ENCODE measurements around the gene TNRC18. TPM values are rescaled to one million over a fixed set of nuclear protein-coding genes. Genes with fewer than 3 reads are reported as not detected.

The TNRC18 gene
- total RNA-seq, 2 donors from 2014 or later = 84.0 to 90.9 TPM

- H3K27me3 ChIP-seq = no peaks in the 10 kb centered on the region
- H3K9me3 ChIP-seq = no peaks in the 10 kb centered on the region
- DNase-seq = peak; percentile 36
- H3K4me3 ChIP-seq = no peak overlapping the region
- H3K4me1 ChIP-seq = peaks cover 15% of the 10 kb centered on the region
- no peaks in the 10 kb centered on the region for H3K36me3 ChIP-seq
- intact Hi-C loops (cut with DNase I) = no loop called here
- H3K9ac ChIP-seq (ENCODE audit: low read depth in 2 of 2, low read length in 2 of 2) = peak overlapping the region in 1 of 2 donors; percentile 96
- no peak for TF ChIP-seq CTCF (IDR thresholded peaks at IDR 0.05)
- peak overlapping the region; percentile 96 for H3K27ac ChIP-seq
These were observed 6.2 kb downstream of the TNRC18 start for GRCh38 chr7:5417106-5418071.

- intact Hi-C loops (cut with DNase I) = no loop called here
- no peak overlapping the region for H3K9ac ChIP-seq (ENCODE audit: low read depth in 2 of 2, low read length in 2 of 2)
- peaks cover 15% of the 10 kb centered on the region for H3K4me1 ChIP-seq
- no peak for TF ChIP-seq CTCF (IDR thresholded peaks at IDR 0.05)
- DNase-seq = no peak
- H3K9me3 ChIP-seq = no peaks in the 10 kb centered on the region
- no peak overlapping the region for H3K27ac ChIP-seq
- no peaks in the 10 kb centered on the region for H3K27me3 ChIP-seq
- H3K4me3 ChIP-seq = no peak overlapping the region
- no peaks in the 10 kb centered on the region for H3K36me3 ChIP-seq
These were observed 8.7 kb downstream of the TNRC18 start for GRCh38 chr7:5414916-5415315.

- TF ChIP-seq CTCF (IDR thresholded peaks at IDR 0.05) = no peak
- H3K4me1 ChIP-seq = peaks cover 15% of the 10 kb centered on the region
- no peak overlapping the region for H3K4me3 ChIP-seq
- H3K9me3 ChIP-seq = no peaks in the 10 kb centered on the region
- no peak overlapping the region for H3K27ac ChIP-seq
- H3K27me3 ChIP-seq = no peaks in the 10 kb centered on the region
- peak overlapping the region in 1 of 2 donors; percentile 43 for H3K9ac ChIP-seq (ENCODE audit: low read depth in 2 of 2, low read length in 2 of 2)
- intact Hi-C loops (cut with DNase I) = no loop called here
- no peaks in the 10 kb centered on the region for H3K36me3 ChIP-seq
- DNase-seq = no peak
These were observed 10.2 kb downstream of the TNRC18 start for GRCh38 chr7:5413449-5413786.

- Histone ChIP-seq H3K27me3 (no peaks in the 10 kb centered on the region), H3K9me3 (no peaks in the 10 kb centered on the region), H3K36me3 (no peaks in the 10 kb centered on the region), H3K4me1 (no peaks in the 10 kb centered on the region), H3K4me3 (no peak overlapping the region), H3K9ac (ENCODE audit: low read depth in 2 of 2, low read length in 2 of 2) (no peak overlapping the region), H3K27ac (no peak overlapping the region)
- intact Hi-C loops (cut with DNase I) = no loop called here
- no peak for TF ChIP-seq CTCF (IDR thresholded peaks at IDR 0.05)
- no peak for DNase-seq
These were observed 14.9 kb downstream of the TNRC18 start for GRCh38 chr7:5408777-5409176.

- H3K4me3 ChIP-seq = no peak overlapping the region
- no peak overlapping the region for H3K9ac ChIP-seq (ENCODE audit: low read depth in 2 of 2, low read length in 2 of 2)
- H3K27me3 ChIP-seq = no peaks in the 10 kb centered on the region
- DNase-seq = no peak
- TF ChIP-seq CTCF (IDR thresholded peaks at IDR 0.05) = no peak
- no peaks in the 10 kb centered on the region for H3K36me3 ChIP-seq
- H3K27ac ChIP-seq = no peak overlapping the region
- intact Hi-C loops (cut with DNase I) = no loop called here
- no peaks in the 10 kb centered on the region for H3K9me3 ChIP-seq
- H3K4me1 ChIP-seq = no peaks in the 10 kb centered on the region
These were observed 16.4 kb downstream of the TNRC18 start for GRCh38 chr7:5406957-5407945.
